ENCODE results near the gene CD28.

CD28 gene

GRCh38 chr2:203706403-203706802 lies at the start of gene CD28:
CD28 (plus strand) TSS chr2:203706639; CDS start chr2:203706697, 58 bp downstream.
- DNase-seq, result no peak

- no peak for DNase-seq
Observed at GRCh38 chr2:203659331-203660049, 46.9 kb upstream of the CD28 start.

GRCh38 chr2:203660465-203660864 lies 46.0 kb upstream of the CD28 start:
- no peak for DNase-seq

- DNase-seq, result no peak
Observed at GRCh38 chr2:203661279-203661908, 45.0 kb upstream of the CD28 start.

- no peak for DNase-seq
Observed at GRCh38 chr2:203662487-203662886, 44.0 kb upstream of the CD28 start.

- DNase-seq, result no peak
Observed at GRCh38 chr2:203662951-203663350, 43.5 kb upstream of the CD28 start.

GRCh38 chr2:203664029-203664755 lies 42.2 kb upstream of the CD28 start:
- no peak for DNase-seq

- DNase-seq, result no peak
Observed at GRCh38 chr2:203667838-203668237, 38.6 kb upstream of the CD28 start.

- DNase-seq, result no peak
Observed at GRCh38 chr2:203669820-203670219, 36.6 kb upstream of the CD28 start.

- no peak for DNase-seq
Observed at GRCh38 chr2:203670939-203671338, 35.5 kb upstream of the CD28 start.

- no peak for DNase-seq
Observed at GRCh38 chr2:203671876-203672275, 34.6 kb upstream of the CD28 start.

- DNase-seq, result no peak
Observed at GRCh38 chr2:203672856-203673255, 33.6 kb upstream of the CD28 start.

- DNase-seq, result no peak
Observed at GRCh38 chr2:203673933-203674332, 32.5 kb upstream of the CD28 start.

- DNase-seq, result no peak
Observed at GRCh38 chr2:203675086-203675485, 31.4 kb upstream of the CD28 start.

- DNase-seq, result no peak
Observed at GRCh38 chr2:203678971-203679370, 27.5 kb upstream of the CD28 start.

GRCh38 chr2:203679401-203679800 lies 27.0 kb upstream of the CD28 start:
- no peak for DNase-seq

- no peak for DNase-seq
Observed at GRCh38 chr2:203681978-203682377, 24.5 kb upstream of the CD28 start.

- DNase-seq, result no peak
Observed at GRCh38 chr2:203682688-203683130, 23.7 kb upstream of the CD28 start.

GRCh38 chr2:203683421-203683820 lies 23.0 kb upstream of the CD28 start:
- no peak for DNase-seq

GRCh38 chr2:203683932-203684556 lies 22.4 kb upstream of the CD28 start:
- no peak for DNase-seq

- DNase-seq, result no peak
Observed at GRCh38 chr2:203685081-203685621, 21.3 kb upstream of the CD28 start.

GRCh38 chr2:203685789-203686420 lies 20.5 kb upstream of the CD28 start:
- no peak for DNase-seq

GRCh38 chr2:203687165-203687564 lies 19.3 kb upstream of the CD28 start:
- DNase-seq, result no peak

All from NCI-H1048 (cell line).